Cortex of kidney (tissue), 1 donor: Measurements from ENCODE around the gene ITGA1.
"Not testable (repeated sequence)": the region's sequence is repeated elsewhere in the genome, so short reads cannot be mapped to it uniquely, and the experiment has no call there.

Experiments
- DNase-seq: peaks from one replicate; lab custom pipeline; 2025; lab: John Stamatoyannopoulos, UW

ITGA1 gene

DNA sequence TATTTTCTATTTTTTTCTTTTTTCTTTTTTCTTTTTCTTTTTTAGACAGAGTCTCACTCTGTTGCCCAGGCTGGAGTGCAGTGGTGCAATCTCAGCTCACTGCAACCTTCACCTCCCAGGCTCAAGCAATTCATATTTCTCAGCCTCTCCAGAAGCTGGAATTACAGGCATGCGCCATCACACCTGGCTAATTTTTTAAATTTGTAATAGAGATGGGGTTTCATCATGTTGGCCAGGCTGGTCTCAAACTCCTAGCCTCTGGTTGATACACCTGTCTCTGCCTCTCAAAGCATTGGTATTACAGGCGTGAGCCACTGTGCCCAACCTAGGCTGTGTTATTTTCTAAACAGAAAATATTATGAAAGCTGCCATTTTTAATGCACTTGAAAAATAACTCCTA lies 78.3 kb downstream of the ITGA1 start:
- not testable (repeated sequence) for DNase-seq

DNA sequence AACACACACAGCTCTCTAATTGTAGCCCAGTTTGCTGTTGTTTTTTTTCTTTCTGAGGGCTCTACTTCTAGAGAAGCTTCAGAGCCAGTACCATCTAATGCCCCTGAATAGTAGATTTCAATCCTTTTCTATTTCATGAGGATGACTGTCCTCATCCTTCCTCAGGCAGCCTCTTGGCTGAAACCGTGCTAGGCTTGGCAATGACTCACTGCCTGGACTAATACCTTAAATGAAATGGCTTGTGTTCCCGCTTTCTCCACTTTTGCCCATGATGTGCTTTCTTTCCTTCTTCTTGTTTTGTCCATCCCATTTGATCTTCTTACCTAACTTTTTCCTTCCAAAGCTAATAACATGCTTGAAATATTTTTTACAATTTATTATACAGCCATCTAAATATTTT lies 80.1 kb downstream of the ITGA1 start:
- no peak for DNase-seq

DNA sequence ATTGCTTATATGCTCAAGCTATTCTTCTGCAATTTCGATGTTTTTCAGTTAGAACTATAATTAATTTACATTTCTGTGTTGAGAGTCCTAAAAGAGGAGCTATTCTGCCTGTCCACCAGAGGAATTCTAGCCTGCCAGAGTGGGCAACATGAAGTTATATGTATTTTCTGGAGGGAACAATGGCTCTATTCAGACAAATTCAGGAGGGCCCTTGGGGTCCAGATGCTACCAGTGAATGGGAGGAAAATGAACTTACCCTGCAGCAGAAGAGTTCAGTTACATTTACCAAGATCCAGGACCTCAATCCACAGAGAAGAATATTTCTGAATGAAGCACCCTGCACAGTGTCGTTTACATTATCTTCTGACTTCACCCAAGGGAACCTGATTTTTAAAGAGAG lies 80.7 kb downstream of the ITGA1 start:
- DNase-seq, result no peak

DNA sequence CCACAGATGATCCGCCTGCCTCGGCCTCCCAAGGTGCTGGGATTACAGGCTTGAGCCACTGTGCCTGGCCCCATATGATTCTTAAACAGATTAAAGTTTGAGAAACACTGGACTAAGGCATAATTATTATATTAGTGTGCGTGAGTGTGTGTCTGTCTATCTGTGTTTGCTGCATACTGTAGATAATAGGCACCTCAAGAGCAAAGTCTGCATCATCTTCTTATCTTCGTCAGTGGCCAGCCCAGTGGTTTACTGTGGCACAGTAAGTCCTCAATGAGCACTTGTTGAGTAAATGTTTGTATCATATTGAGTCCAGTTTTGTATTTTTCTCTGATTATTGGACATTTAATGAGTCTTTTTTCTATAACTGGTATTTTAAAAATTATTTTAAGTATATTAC lies 81.7 kb downstream of the ITGA1 start:
- DNase-seq, result no peak

DNA sequence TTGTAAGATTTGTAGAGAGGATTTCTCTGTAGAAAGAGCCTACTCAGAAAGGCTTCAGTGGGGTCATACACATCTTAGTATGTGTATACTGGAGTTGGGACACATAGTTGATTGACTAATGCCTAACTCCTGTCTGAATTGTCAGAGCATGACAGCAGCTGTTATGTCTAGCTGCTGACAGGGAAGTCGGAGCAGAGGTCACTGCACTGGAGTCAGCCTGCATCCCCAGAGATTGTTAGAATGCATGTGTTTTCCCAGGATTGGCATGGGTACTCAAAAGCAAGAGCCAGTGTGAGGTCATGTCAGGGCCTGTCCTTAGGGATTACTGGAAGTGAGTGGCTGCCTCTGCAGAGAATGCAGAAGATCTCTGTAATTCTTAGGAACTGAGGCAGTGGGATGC lies 82.7 kb downstream of the ITGA1 start:
- no peak for DNase-seq

DNA sequence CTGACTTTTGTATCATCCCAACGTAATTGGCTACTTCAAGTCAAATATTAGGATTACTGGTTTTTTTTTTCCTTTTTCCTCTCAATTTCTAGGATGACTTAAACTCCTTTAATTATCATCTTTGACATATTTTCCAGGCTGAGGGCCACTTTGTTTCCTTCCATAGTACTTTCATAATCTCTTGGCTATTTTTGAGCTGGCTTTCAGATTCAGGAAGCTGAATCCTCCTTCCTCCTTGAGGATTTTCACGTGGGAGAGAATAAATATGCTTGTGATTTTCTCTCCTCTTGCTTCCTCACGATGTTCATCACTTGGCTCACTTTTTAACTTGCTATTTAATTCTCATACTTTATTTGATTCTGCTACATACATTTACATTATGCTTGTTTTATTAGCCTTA lies 88.1 kb downstream of the ITGA1 start:
- no peak for DNase-seq

DNA sequence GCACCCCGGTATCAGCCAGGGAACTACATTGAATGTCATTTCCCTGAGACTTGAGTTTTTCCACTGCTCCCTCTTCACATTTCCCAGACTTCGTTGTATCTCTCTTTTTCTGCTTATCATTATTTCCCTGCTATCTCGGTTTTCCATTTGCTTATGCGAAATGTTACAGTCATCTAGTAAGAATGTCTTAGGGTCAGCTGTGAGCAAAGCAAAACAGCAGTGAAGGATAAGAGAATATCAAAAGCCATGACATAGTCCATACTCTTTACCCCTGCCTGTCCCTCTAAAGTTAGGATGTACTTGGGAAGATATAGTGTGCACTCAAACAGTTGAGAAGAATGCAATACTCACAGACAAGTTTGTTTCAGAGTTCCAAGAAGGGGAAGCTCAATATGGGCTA lies 88.7 kb downstream of the ITGA1 start:
- no peak for DNase-seq

DNA sequence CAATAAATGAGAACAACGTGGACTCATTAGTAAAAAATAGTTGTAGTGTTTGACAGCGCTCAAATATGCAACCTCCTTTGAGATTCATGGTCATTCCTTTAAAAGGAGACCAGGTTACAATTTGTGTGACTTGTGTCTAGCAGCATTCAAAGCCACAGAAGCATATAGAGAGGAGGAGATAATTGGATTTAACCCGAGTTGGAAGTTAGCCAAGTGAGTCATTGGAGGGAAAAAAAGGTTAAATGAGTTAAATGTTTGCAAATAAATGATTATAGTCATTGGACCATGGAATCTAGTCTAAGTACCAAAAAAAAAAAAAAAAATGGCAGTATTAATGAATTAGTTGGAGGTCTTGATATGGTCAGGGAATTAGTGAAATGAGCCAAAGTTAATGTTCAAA lies 90.9 kb downstream of the ITGA1 start:
- no peak for DNase-seq

DNA sequence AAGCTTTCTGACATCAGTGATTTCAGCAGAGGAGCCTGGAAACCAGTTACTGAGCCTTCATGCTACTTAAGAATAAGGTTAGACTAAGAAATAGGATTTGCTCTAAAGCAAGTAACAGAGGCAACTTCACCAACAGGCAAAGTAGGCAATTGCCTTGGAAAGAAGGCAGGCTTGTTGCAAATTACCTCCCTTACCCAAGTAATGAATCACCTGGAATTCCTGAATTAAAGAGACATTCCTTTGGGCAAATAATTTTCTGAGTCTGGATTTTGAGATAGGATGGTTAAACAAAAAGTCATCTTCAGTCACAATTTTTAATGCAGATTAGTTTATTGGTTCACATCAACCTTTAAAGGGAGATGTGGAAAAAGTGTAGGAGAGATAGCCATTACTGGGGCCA lies 92.8 kb downstream of the ITGA1 start:
- DNase-seq, result no peak

DNA sequence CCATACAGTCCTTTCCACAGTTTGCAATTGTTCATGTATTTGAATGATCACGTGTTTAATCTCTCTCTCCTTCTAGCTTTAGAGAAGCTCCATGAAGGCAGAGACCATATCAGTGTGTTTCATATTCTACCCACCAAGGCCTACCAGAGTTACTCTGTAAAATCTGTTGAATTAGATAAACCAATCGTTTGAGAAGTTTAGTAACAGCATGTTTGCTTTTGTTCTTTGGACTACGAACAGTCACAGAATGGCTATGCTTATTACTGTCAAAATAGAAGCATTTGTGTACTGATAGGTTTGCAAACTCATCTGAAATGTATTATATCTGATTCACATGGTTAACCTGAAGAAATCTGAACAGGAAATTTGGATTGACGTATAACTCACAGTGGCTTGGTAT lies 93.8 kb downstream of the ITGA1 start:
- DNase-seq, result no peak

DNA sequence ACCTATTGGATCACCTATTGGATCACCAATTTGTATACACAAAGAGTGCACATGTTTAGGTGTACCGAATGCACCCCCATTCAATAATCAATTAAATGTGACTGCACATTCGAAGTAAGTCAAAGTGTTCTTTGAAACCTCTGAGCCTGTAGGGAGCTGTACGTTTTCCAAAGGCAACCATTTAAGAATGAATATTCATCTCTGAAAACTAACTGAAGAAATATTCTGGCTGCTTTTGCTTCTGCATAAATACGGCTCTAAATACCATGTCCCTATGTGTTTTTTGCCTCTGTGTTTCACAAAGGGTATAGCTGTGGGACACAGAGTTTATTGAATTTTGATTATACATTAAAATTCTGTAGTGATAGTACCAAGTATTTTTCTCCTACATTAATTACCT lies 95.4 kb downstream of the ITGA1 start:
- no peak for DNase-seq

DNA sequence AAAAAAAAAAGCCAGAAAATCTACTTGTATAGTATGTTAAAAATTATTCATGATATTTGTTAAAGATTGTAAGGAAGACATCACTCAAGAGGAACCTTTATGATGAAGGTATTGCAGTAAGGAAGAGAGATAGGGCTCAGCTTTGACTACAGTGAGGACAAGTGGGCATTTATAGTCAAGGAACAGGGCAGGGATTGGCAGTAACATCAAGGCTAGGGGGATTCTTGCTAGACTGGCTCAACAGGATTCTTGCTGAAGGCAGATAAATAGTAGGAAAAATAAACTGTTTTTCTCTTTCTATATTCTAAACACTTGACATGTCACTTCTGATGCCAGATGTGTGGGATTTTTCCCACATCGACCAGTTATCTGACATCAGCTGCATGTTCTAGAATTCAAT lies 96.7 kb downstream of the ITGA1 start:
- no peak for DNase-seq

DNA sequence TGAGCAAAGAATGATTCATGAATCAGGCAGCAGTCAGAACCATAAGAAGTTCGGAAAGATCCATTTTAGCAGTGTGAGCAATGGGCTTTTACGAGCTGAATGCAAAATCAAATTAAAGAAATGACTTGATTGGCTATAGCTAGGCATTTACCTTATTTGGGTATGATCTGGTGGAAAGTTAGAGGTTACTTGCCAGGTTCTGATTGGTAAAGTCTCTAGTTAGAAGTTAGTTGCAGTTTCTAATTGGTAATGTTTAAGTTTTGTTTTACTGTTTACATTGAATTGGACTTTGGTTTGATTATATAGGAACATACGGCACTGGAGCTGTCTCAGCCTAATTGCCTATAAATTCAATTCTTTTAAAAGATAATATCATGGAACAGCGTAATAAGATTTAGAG lies 97.9 kb downstream of the ITGA1 start:
- DNase-seq, result no peak

DNA sequence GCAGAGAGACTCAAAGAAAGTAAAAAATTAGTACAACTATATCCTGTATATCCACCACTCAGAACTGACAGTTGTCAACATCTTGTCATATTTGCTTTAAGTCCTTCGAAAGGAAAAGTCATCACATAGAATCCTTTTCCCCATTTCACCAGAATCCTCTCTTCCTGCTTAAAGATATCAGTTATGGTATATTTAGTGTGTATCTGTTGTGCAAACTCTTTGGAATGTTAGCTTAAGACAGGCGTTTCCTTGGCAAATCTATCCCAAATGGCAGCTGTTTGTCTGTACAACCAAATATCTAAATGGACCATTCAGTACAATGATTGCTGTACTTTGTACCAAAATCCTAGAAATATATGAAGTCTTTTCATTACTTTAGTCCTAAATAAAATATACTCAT lies 98.5 kb downstream of the ITGA1 start:
- no peak for DNase-seq

DNA sequence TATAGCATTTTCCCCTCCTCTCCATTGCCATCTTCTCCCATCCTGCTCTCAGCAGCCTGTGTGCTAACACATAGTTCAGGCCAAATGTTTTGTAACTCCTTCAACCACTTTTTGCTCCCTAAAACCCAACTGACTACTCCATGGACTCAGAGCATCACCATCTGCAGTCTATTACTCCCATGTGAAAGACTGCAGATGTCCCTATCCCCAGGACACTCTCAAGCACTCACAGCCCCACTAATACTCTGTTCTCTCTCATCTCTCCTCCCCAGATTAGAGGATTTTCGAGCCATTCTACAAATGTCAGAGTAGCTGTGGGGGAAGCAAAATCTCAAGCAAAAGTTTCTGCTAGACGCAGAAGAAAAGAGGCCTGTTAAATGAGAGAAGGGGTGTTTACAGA lies 99.3 kb downstream of the ITGA1 start:
- DNase-seq, result no peak

DNA sequence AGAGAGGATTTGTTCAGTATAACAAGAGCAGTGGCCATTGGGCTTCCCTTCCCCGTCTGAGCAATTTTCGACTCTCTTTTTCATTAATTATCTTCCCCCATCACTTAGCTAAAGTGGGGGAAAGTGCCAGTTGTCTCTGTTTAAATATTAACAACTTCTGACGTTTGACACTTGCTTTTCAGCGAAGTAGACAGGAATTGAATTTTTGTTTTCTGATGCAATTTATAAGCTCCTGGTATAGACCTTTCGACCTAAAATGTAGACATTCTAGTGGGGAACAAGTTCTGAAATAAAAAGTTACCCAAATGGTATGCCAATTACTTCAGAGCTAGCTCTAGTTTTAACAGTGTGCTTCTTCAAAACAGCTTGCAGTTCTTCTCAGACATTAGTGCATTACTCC lies 100.6 kb downstream of the ITGA1 start:
- DNase-seq, result no peak

DNA sequence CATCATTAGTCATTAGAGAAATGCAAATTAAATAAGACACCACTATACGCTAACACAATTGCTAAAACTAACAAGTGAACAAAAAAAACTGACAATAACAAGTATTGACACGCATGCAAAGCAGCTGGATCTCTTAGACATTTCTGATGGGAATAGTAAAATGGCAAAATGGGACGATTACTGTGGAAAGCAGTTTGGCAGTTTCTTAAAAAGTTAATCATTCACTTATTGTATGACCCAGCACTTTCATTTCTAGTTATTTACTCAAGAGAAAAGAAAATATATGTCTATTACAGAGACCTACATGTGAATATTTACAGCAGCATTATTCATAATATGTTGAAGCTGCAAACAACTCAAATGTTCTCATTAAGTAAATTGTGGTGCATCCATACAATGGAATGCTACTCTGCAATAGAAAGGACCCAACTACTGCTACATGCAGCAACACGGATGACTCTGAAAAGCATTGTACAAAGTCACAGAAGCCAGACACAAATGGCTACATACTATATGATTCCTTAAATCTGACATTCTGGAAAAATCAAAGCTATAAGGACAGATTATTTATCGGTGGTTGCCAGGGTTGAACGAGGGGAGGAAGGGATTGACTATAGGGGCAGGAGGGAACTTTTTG lies 104.6 kb downstream of the ITGA1 start:
- no peak for DNase-seq

DNA sequence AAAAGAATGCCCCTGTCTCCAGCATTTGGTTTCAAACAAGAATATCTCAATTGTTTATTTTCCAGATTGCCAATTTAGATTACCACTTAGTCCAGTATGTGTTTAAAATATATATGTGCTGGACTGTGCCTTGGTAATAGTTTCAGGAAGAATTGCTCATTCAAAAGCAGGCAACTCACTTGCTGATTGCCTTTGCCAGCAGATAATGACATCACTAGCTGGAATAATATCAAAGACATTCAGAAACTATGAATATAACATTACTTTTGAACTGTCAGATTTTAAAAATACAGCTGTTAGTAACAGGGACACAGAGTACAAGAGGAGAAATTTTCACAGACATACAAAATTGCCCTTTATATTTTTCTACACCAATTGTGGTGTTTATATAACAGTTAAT lies 105.4 kb downstream of the ITGA1 start:
- DNase-seq, result no peak

DNA sequence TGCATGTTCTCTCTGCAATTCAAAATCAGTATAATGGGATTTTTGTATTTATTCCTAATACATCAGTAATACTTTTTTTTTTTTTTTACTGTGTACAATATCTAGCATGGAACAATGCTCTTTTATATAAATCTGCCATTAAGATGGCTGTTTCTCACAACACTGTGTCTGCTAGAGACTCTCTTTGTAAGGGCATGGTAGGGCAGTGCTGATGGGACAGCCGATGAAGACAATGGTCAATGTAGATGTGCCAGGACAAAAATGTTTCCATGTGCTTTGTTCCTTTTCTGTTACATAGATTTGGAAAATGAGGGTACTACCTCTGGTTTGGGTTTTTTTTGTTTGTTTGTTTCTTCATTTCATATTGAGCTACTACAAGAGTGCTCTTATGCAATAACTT lies 106.1 kb downstream of the ITGA1 start:
- DNase-seq, result no peak

DNA sequence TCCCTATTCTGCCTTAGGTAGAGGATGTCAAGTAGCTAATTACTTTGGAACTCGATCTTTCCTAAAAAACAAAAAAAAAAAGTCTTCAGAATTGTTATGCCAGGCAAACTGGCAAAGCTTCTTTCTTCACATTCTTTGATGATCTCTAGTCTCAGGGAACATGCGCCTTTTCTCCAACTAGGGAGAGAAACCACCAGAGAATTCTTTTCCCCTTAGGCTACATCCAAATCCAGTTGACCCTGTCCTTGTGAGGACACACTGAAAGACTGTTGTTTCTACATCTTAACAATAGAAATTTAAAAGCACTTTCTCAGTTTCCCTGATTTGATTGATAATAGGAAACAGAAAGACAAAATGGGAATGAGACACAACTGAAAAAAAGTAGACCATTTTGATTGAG lies 106.7 kb downstream of the ITGA1 start:
- no peak for DNase-seq

DNA sequence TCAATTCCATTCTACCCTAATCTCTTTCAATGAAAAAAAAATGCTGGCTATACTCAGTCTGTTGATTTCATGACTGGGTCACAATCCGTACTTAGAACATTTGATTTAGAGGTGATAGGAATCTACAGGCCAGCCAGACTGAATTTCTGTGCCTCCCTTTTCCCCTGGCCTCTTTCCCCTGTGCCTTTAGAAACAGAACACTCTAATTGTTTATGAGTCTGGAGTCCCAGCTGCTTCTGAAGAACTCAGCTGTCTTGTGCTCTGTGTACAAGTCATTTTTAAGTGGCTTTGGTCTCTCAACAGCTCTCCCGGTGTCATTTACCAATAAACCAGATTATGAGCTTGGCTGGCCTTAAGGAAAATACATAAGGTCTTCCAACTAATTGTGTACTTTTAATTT lies 107.4 kb downstream of the ITGA1 start:
- DNase-seq, result no peak

DNA sequence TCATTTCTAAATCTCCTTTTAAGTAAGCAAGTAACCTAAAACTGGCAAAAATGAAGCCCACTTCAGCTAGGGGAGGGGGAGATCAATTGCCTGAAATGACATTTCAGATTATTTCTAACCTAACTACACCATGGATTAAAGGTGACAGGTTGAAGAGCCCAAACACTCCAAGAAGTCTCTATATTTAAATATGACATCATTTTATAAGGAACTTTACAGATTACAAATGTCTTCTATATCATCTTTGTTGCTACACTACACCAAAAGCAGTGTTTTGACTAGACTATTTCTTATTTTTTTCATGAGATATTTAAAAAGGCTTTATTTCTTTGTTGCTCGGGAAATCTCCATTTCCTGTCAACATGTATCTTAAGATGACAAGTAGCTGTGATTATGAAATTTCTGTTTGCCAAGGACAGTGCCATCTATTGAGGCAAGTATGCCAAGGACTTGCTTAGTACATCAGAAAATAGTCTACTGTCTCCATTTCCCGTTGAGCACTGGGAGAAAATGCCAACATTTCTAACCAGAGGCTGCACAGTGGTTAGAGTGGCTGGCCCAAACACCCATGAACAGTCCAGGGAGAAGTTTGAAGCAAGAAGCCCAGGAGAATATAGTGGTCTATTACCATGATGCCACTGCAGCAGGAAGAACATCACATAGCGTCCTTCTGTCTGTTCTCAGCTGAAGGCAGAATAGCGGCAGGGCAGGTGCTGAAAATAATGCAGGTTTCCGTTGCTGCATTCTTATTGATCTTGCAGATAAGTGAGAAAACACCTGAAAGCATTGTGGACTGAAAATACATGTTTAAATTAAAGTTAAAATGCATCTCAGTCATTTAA lies 108.1 kb downstream of the ITGA1 start:
- no peak for DNase-seq

DNA sequence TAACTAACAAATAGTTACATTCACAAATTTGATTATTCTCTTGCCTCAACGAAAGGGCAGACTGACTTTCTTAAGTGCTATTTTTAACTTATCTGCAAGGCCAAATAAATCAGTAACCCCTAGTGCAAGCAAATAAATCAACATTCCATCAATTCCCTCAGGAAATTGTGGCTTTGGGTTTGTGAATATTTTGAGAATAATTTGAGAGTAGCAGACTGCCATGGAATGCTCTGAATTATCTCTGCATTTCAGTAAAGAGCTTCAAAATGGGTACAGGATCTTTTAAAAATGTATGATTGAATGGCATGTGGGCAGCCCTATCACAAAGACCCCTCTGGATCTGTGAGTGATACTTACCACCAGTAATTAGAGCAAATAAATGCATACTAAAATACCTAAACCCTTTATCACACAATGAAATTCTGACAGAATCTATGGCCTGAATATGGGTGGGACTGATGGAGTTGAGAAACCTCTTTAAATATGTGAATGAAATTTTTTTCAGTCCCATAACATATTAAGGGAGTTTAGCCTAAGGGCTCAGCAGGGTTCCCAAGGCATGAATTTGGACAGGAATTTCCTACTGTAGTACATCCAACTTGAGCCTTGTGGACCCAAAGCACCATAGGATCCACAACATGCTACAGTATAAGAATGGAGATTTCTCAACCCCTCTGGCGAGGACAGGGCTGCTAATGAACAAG lies 109.0 kb downstream of the ITGA1 start:
- no peak for DNase-seq
